Psoas muscle (tissue), 8 donors: ENCODE results near the gene ANKRD30BL. TPM values are rescaled to one million over a fixed set of nuclear protein-coding genes. Genes with fewer than 3 reads are reported as not detected.
A peak's percentile ranks its signal among the peaks of the same experiment; 100 is the strongest.
"Not testable (repeated sequence)": the region's sequence is repeated elsewhere in the genome, so short reads cannot be mapped to it uniquely, and the experiment has no call there.

Experiments used
- ATAC-seq, 4 donors: fragments of 200-7000 bp; cut with Tn5 transposase; one replicate each; pipeline ENCODE4 v1.9.1; 2020; ENCODE audit warnings: moderate library complexity in 3 of 4, mild to moderate bottlenecking in 2 of 4
- DNase-seq, 2 donors: peaks; one replicate each; pipeline ENCODE4 v3.0.0-alpha.2; 2020
- H3K27ac ChIP-seq: fragments of 200-600 bp; one replicate; pipeline ENCODE4 v1.8.0; 2022
- H3K27me3 ChIP-seq, 3 donors: fragments of 200-600 bp in 1 of 3; one replicate each; pipeline versions ENCODE4 v1.6.1 to v1.8.0; 2013 to 2022; ENCODE audit warnings: low read length in 2 of 3, mild to moderate bottlenecking in 2 of 3, moderate library complexity in 1 of 3; ENCODE audit not compliant: insufficient read depth in 3 of 3
- H3K36me3 ChIP-seq, 2 donors: fragments of 200-600 bp in 1 of 2; one replicate each; pipeline versions ENCODE4 v1.6.1 to v1.8.0; 2013 to 2022; ENCODE audit warnings: low read depth in 1 of 2, mild to moderate bottlenecking in 1 of 2, moderate library complexity in 1 of 2; ENCODE audit not compliant: insufficient read depth in 1 of 2
- H3K4me1 ChIP-seq: fragments of 200-600 bp; one replicate; pipeline ENCODE4 v1.8.0; 2022
- H3K4me3 ChIP-seq: fragments of 200-600 bp; one replicate; pipeline ENCODE4 v1.8.0; 2022; ENCODE audit warnings: mild to moderate bottlenecking
- H3K9me3 ChIP-seq: fragments of 200-600 bp; one replicate; pipeline ENCODE4 v1.8.0; 2022
- CTCF ChIP-seq: fragments of 200-600 bp; IDR thresholded peaks from one replicate; pipeline ENCODE4 v1.8.0; 2022; ENCODE audit warnings: antibody characterized with exemption
- WGBS, 3 donors: extraction: QIAGEN DNeasy Blood & Tissue Kit; methylation state at CpG; one replicate each; pipeline versions ENCODE4 v1.1.6 to v1.1.7; 2013; 5-methylcytosine and 5-hydroxymethylcytosine counted together
- intact Hi-C, 2 donors: fragments of 100-400 bp; cut with DNase I; formaldehyde crosslinking; loops; one replicate each; pipeline versions ENCODE4 v1.11.0 to v1.14.2; 2022
- long read RNA-seq, 2 donors: library from polyadenylated mRNA; unstranded; transcript quantifications; one replicate each; pipeline ENCODE4 v2.0.0, GENCODE V29; 2021
- polyA plus RNA-seq, 3 donors: library from polyadenylated mRNA; stranded (reverse); fragments of 200-250 nt; gene quantifications; one replicate each; pipeline ENCODE4 v1.2.3, GENCODE V29; 2013
- total RNA-seq, 4 donors: library from RNA; stranded (reverse); fragmentation: NEBNext Ultra II Directional in 2 of 4; extraction: Animal tissue kit (Norgen Biotek cat#: 25700) in 2 of 4; gene quantifications; one replicate each; pipeline versions ENCODE4 v1.2.1 to v1.2.4, GENCODE V29; 2021 to 2023
- donor health status: healthy with polysubstance abuse.
- donor health status: DM: no; HTN: no; CAD: no; lungs with moderate emphysema.
- donor health status: Bipolar disorder and iron deficiency.
- donor health status: healthy.
- donor health status: DM: yes; HTN: yes; CAD: no.
- donor health status: DM: no; HTN: no; CAD: no.
- donor health status: DM: no; HTN: no; CAD: no.
- donor health status: DM: yes; HTN: yes; CAD: no.

Gene ANKRD30BL
- total RNA-seq (not detected), polyA plus RNA-seq (not detected)
- long read RNA-seq, donor 1, partial matches to known transcripts: 0 of 1 reads
- long read RNA-seq, donor 1, other reads (novel, unspliced or antisense): 1 of 1 reads
- long read RNA-seq, donor 2: 0 reads

GRCh38 chr2:132161161-132162124 lies at the start of gene ANKRD30BL:
ANKRD30BL (minus strand) TSS chr2:132161952; CDS start chr2:132161705, 247 bp downstream.
- H3K27me3 ChIP-seq, H3K36me3 ChIP-seq, ATAC-seq, DNase-seq, H3K4me3 ChIP-seq, H3K9me3 ChIP-seq, intact Hi-C loops, H3K4me1 ChIP-seq, H3K27ac ChIP-seq: not testable (repeated sequence)
- 85 to 87% (median 87%) methylated on average over 34 to 46 of the region's 48 CpGs for WGBS, 3 donors

GRCh38 chr2:132202866-132203265 lies 41.1 kb upstream of the ANKRD30BL start:
- ATAC-seq, intact Hi-C loops, H3K4me3 ChIP-seq, H3K9me3 ChIP-seq, H3K27ac ChIP-seq, H3K36me3 ChIP-seq, H3K27me3 ChIP-seq, H3K4me1 ChIP-seq, DNase-seq: not testable (repeated sequence)
- 86 to 92% (median 90%) methylated on average over 2 of the region's 2 CpGs for WGBS, 3 donors

- H3K27ac ChIP-seq, H3K4me1 ChIP-seq, H3K4me3 ChIP-seq, ATAC-seq, H3K27me3 ChIP-seq, H3K9me3 ChIP-seq, H3K36me3 ChIP-seq, intact Hi-C loops, DNase-seq: not testable (repeated sequence)
- 79 to 90% (median 85%) methylated on average over 4 to 5 of the region's 5 CpGs for WGBS, 3 donors
Measured at GRCh38 chr2:132192854-132193253, 31.1 kb upstream of the ANKRD30BL start.

GRCh38 chr2:132167100-132167499 lies 5.3 kb upstream of the ANKRD30BL start:
- H3K4me3 ChIP-seq, H3K27me3 ChIP-seq, H3K36me3 ChIP-seq, H3K4me1 ChIP-seq, ATAC-seq, intact Hi-C loops, DNase-seq, H3K9me3 ChIP-seq, H3K27ac ChIP-seq: not testable (repeated sequence)
- WGBS, 3 donors: 73 to 79% (median 79%) methylated on average over 1 of the region's 1 CpG

- 87 to 92% (median 89%) methylated on average over 28 to 33 of the region's 33 CpGs for WGBS, 3 donors
- intact Hi-C loops, H3K36me3 ChIP-seq, ATAC-seq, H3K9me3 ChIP-seq, H3K4me3 ChIP-seq, H3K27ac ChIP-seq, H3K27me3 ChIP-seq, H3K4me1 ChIP-seq, DNase-seq: not testable (repeated sequence)
Measured at GRCh38 chr2:132162125-132162660, 441 bp upstream of the ANKRD30BL start.

GRCh38 chr2:132146774-132147173 lies 15.0 kb downstream of the ANKRD30BL start:
- intact Hi-C loops: loop anchor here in 1 of 2 donors (10.0 kb wide), 1 partner anchor 732 kb away; no protein-coding TSS in a partner anchor
- peak in 1 of 2 donors; percentile 28 for DNase-seq
- peak; percentile 63 for TF ChIP-seq CTCF

More at GRCh38 chr2:132146774-132147173, 15.0 kb downstream of the ANKRD30BL start:
- H3K4me3 ChIP-seq, H3K9me3 ChIP-seq, H3K36me3 ChIP-seq, H3K4me1 ChIP-seq, H3K27ac ChIP-seq, H3K27me3 ChIP-seq, ATAC-seq: not testable (repeated sequence)
- WGBS, 3 donors: 1 to 4% (median 3%) methylated on average over 4 of the region's 4 CpGs
